Measurements from ENCODE around the gene SEZ6L. TPM values are rescaled to one million over a fixed set of nuclear protein-coding genes. Genes with fewer than 3 reads are reported as not detected.

SEZ6L gene
- total RNA-seq, 1 experiment from 2014 or later = 0.13 TPM

DNA sequence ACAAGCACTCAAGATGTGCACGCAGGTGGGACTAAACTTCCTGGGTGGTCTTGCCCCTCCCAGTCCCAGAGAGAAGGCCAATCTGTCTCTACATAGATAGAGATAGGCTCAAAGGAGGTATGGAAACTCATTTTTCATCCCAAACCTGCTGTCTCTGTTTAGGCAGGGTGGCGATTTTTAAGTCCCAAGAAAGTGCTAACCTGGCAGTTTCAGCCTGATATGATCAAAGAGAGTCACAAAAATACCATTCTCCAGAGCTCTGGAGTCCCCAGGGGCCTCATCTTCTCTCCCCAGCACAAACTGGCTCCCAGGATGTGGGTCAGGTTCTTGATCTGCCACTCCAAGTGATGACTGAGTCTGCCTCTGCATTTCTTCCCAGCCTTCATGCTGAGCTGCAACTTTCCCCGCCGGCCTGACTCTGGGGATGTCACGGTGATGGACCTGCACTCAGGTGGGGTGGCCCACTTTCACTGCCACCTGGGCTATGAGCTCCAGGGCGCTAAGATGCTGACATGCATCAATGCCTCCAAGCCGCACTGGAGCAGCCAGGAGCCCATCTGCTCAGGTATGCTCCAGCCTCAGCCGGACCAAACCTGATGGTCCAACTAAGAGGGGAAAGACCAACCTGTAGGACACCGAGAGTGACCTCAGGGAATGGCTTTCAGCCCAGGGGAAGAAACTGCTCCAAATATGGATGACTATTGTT lies 129.5 kb downstream of the SEZ6L start:
- H3T11ph ChIP-seq (ENCODE audit: low read length) = no peak overlapping the region
- H4K5ac ChIP-seq (ENCODE audit: insufficient read length, low read depth, low read length) = no peak overlapping the region
- H2AK5ac ChIP-seq (ENCODE audit: insufficient read length, low read length) = no peak overlapping the region
- H2AFZ ChIP-seq (ENCODE audit: low read length) = no peak overlapping the region
- no peak overlapping the region for H2BK5ac ChIP-seq (ENCODE audit: insufficient read length, low read length)
- no peaks in the 10 kb centered on the region for H3K36me3 Mint-ChIP-seq (ENCODE audit: insufficient read depth in 1 of 3, low read depth in 3 of 3)
- H3K27me3 ChIP-seq (ENCODE audit: insufficient read depth, low read length) = no peaks in the 10 kb centered on the region
- no peaks in the 10 kb centered on the region for H4K20me1 ChIP-seq (ENCODE audit: control insufficient read depth, insufficient read depth, insufficient read length)
- H3K79me2 ChIP-seq (ENCODE audit: insufficient read depth, low read length) = no peaks in the 10 kb centered on the region
- H3K27ac ChIP-seq (ENCODE audit: insufficient read length, low read depth, low read length) = no peak overlapping the region
- no peak overlapping the region for H2BK15ac ChIP-seq (ENCODE audit: low read depth, low read length)
- H3K23me2 ChIP-seq (ENCODE audit: insufficient read length, low read depth, low read length, poor library complexity, severe bottlenecking) = no peaks in the 10 kb centered on the region
- no peaks in the 10 kb centered on the region for H3K79me1 ChIP-seq (ENCODE audit: insufficient read depth, low read depth, low read length, poor library complexity, severe bottlenecking)
- peaks cover 10% of the 10 kb centered on the region for H3K27me3 Mint-ChIP-seq (ENCODE audit: low read depth)
- H2BK12ac ChIP-seq (ENCODE audit: insufficient read length, low read depth, low read length) = no peak overlapping the region
- H3K14ac ChIP-seq (ENCODE audit: insufficient read depth, low read length) = no peak overlapping the region; the same call in 1 of the 2 replicates
- H2BK20ac ChIP-seq (ENCODE audit: low read depth, low read length, poor library complexity, severe bottlenecking) = no peak overlapping the region
- H3K4me2 ChIP-seq (ENCODE audit: insufficient read depth, insufficient read length, low read length) = no peak overlapping the region
- no CpG with 5 or more reads among the region's 9 CpGs for WGBS (ENCODE audit: extremely low coverage, insufficient read length, low lambda C conversion rate)
- H3K9me3 ChIP-seq (ENCODE audit: control insufficient read depth, low read depth, low read length) = no peaks in the 10 kb centered on the region
- H4K8ac ChIP-seq (replicated peaks; ENCODE audit: insufficient read length, low read depth, low read length) = no peak overlapping the region
- H3K23ac ChIP-seq (ENCODE audit: insufficient read length, low read depth, low read length) = no peak overlapping the region
- H3K4ac ChIP-seq (ENCODE audit: low read depth, low read length) = no peak overlapping the region
- H3K18ac ChIP-seq (ENCODE audit: insufficient read length, low read depth, low read length) = no peak overlapping the region
- H3K9ac ChIP-seq (ENCODE audit: extremely low read depth, insufficient read length, low read length) = no peak overlapping the region
- H3K56ac ChIP-seq (ENCODE audit: insufficient read length, low read depth, low read length) = no peak overlapping the region
- H3K27ac Mint-ChIP-seq = no peak overlapping the region; a peak in 1 of 7 replicates
- no peaks in the 10 kb centered on the region for H3K9me3 Mint-ChIP-seq
- H3K4me1 ChIP-seq (ENCODE audit: insufficient read depth, low read length) = peaks cover 6% of the 10 kb centered on the region; the same call in 1 of the 2 replicates
- H3K4me1 Mint-ChIP-seq = peaks cover 22 to 23% of the 10 kb centered on the region in 2 experiments
- no peak overlapping the region for H3K4me3 Mint-ChIP-seq
- no peak overlapping the region for H4K91ac ChIP-seq (ENCODE audit: insufficient read length, low read depth, low read length)
- no peak overlapping the region for H2BK120ac ChIP-seq (ENCODE audit: low read depth, low read length, poor library complexity, severe bottlenecking)
- TF ChIP-seq, protein P1, sequence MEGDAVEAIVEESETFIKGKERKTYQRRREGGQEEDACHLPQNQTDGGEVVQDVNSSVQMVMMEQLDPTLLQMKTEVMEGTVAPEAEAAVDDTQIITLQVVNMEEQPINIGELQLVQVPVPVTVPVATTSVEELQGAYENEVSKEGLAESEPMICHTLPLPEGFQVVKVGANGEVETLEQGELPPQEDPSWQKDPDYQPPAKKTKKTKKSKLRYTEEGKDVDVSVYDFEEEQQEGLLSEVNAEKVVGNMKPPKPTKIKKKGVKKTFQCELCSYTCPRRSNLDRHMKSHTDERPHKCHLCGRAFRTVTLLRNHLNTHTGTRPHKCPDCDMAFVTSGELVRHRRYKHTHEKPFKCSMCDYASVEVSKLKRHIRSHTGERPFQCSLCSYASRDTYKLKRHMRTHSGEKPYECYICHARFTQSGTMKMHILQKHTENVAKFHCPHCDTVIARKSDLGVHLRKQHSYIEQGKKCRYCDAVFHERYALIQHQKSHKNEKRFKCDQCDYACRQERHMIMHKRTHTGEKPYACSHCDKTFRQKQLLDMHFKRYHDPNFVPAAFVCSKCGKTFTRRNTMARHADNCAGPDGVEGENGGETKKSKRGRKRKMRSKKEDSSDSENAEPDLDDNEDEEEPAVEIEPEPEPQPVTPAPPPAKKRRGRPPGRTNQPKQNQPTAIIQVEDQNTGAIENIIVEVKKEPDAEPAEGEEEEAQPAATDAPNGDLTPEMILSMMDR (conservative IDR thresholded peaks at IDR 0.05) = no peak
- no peak for DNase-seq
